SK-N-MC (cell line): Measurements from ENCODE around the gene ZNF514.
"Not testable (repeated sequence)": the region's sequence is repeated elsewhere in the genome, so short reads cannot be mapped to it uniquely, and the experiment has no call there.

Experiments
- DNase-seq: peaks from one replicate; pipeline ENCODE4 v3.0.0-alpha.2; 2011; ENCODE audit warnings: low read depth, low spot score
- H3K27ac ChIP-seq: fragments of 200-600 bp; sonication (generic); 2 replicates; pipeline ENCODE4 v1.5.1; 2016; ENCODE audit warnings: mixed run types
- H3K36me3 ChIP-seq: fragments of 200-600 bp; sonication (generic); 2 replicates; pipeline ENCODE4 v1.6.1; 2017; ENCODE audit warnings: antibody characterized with exemption, low read length, mixed read lengths; ENCODE audit not compliant: insufficient read depth
- H3K4me3 ChIP-seq: fragments of 200-600 bp; sonication (generic); 2 replicates; pipeline ENCODE4 v1.5.1; 2016
- H3K9ac ChIP-seq: fragments of 200-600 bp; sonication (generic); 2 replicates; pipeline ENCODE4 v1.8.0; 2017; ENCODE audit warnings: mixed run types, mixed read lengths; ENCODE audit not compliant: insufficient read length
- H3K9me3 ChIP-seq: fragments of 200-600 bp; sonication (generic); 2 replicates; pipeline ENCODE4 v1.6.1; 2017; ENCODE audit warnings: low read depth, mild to moderate bottlenecking, antibody characterized with exemption, low read length, moderate library complexity, mixed read lengths
- EZH2 ChIP-seq: fragments of 200-600 bp; sonication (generic); IDR thresholded peaks from one replicate; pipeline ENCODE4 v1.6.1; 2017; ENCODE audit warnings: antibody characterized with exemption
- FOXP2 ChIP-seq: optimal IDR thresholded peaks from 2 replicates; pipeline ENCODE3; 2011; ENCODE audit warnings: mild to moderate bottlenecking, moderate library complexity; ENCODE audit not compliant: insufficient read depth; ENCODE audit errors: extremely low read length, control extremely low read depth
- POLR2AphosphoS5 ChIP-seq: IDR thresholded peaks from 2 replicates; pipeline ENCODE4 v1.6.1; 2012; ENCODE audit warnings: mild to moderate bottlenecking, low read depth, low read length, borderline replicate concordance

The ZNF514 gene

GRCh38 chr2:95115418-95115817 is 44.2 kb downstream of the ZNF514 start:
- TF ChIP-seq FOXP2 (no peak), EZH2 (no peak), POLR2AphosphoS5 (no peak)
- Histone ChIP-seq H3K27ac (no peak overlapping the region), H3K36me3 (peaks cover 84% of the 10 kb centered on the region), H3K9me3 (no peaks in the 10 kb centered on the region), H3K4me3 (no peak overlapping the region), H3K9ac (no peak overlapping the region)
- no peak for DNase-seq

- Histone ChIP-seq H3K36me3 (peaks cover 82% of the 10 kb centered on the region), H3K27ac (no peak overlapping the region), H3K9me3 (no peaks in the 10 kb centered on the region), H3K9ac (no peak overlapping the region), H3K4me3 (no peak overlapping the region)
- DNase-seq: no peak
- TF ChIP-seq EZH2 (no peak), POLR2AphosphoS5 (no peak), FOXP2 (no peak)
These were observed 46.2 kb downstream of the ZNF514 start for GRCh38 chr2:95113464-95113863.

DNA sequence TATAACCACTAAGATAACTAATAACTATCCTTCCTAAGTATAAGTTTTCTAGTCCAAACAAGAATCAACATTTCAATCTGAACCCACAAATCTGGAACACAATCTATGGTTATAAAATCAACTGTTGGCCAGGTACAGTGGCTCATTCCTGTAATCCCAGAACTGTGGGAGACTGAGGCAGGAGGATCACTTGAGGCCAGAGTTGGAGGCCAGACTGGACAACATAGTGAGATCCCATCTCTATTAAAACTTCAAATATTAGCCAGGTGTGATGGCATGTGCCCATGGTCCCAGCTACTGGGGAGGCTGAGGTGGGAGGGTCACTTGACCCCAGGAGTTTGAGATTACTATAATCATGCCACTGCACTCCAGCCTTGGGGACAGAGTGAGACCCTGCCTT is 49.3 kb downstream of the ZNF514 start:
- Histone ChIP-seq H3K4me3 (no peak overlapping the region), H3K9me3 (no peaks in the 10 kb centered on the region), H3K36me3 (peaks cover 89% of the 10 kb centered on the region), H3K27ac (no peak overlapping the region), H3K9ac (no peak overlapping the region)
- TF ChIP-seq POLR2AphosphoS5 (no peak), FOXP2 (no peak), EZH2 (no peak)
- no peak for DNase-seq

GRCh38 chr2:95109260-95109659 is 50.4 kb downstream of the ZNF514 start:
- Histone ChIP-seq H3K36me3 (peaks cover 87% of the 10 kb centered on the region), H3K4me3 (no peak overlapping the region), H3K9ac (no peak overlapping the region), H3K9me3 (no peaks in the 10 kb centered on the region), H3K27ac (no peak overlapping the region)
- no peak for TF ChIP-seq EZH2
- TF ChIP-seq POLR2AphosphoS5: no peak
- TF ChIP-seq FOXP2: no peak
- DNase-seq: no peak

GRCh38 chr2:95106081-95106480 is 53.6 kb downstream of the ZNF514 start:
- H3K36me3 ChIP-seq: peaks cover 93% of the 10 kb centered on the region

DNA sequence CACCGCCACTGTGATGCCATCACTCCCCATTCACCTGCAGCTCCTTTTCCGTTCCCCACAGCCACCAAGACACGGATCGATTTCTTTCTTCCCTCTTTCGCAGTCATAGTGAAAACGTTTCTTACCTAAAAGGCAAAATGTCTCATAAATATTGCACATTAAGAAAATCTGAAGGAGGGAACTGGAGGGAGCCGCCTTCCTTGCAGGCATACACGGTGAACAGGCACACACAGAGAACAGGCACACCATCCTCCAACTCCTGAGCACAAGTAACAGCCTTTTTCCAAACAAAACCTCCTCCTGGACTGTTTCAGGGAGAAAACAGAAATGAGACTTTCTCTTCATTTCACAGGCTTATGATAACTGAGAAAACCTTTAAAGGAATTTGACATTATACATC is 55.0 kb downstream of the ZNF514 start:
- no peak overlapping the region for H3K4me3 ChIP-seq
- TF ChIP-seq POLR2AphosphoS5 (no peak), EZH2 (no peak), FOXP2 (no peak)
- H3K9me3 ChIP-seq: 0 out of 2 replicates have a peak, but pooled peaks cover 4% of the 10 kb centered on the region
- no peak overlapping the region for H3K27ac ChIP-seq
- no peak for DNase-seq
- H3K36me3 ChIP-seq: peaks cover 94% of the 10 kb centered on the region
- H3K9ac ChIP-seq: no peak overlapping the region

More at GRCh38 chr2:95106081-95106480, 53.6 kb downstream of the ZNF514 start:
- no peak for DNase-seq
- TF ChIP-seq FOXP2 (no peak), EZH2 (no peak), POLR2AphosphoS5 (no peak)
- Histone ChIP-seq H3K4me3 (no peak overlapping the region), H3K9ac (no peak overlapping the region), H3K9me3 (no peaks in the 10 kb centered on the region), H3K27ac (no peak overlapping the region)

GRCh38 chr2:95099910-95100309 is 59.7 kb downstream of the ZNF514 start:
- no peak overlapping the region for H3K9ac ChIP-seq
- no peak overlapping the region for H3K27ac ChIP-seq
- no peak for DNase-seq
- peaks cover 70% of the 10 kb centered on the region for H3K36me3 ChIP-seq
- 0 out of 2 replicates have a peak, but pooled peaks cover 4% of the 10 kb centered on the region for H3K9me3 ChIP-seq
- H3K4me3 ChIP-seq: no peak overlapping the region
- TF ChIP-seq POLR2AphosphoS5: no peak
- TF ChIP-seq FOXP2: no peak
- no peak for TF ChIP-seq EZH2

DNA sequence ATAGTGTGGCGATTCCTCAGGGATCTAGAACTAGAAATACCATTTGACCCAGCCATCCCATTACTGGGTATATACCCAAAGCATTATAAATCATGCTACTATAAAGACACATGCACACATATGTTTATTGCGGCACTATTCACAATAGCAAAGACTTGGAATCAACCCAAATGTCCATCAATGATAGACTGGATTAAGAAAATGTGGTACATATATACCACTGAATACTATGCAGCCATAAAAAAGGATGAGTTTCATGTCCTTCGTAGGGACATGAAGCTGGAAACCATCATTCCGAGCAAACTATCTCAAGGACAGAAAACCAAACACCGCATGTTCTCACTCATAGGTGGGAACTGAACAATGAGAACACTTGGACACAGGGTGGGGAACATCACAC is 61.4 kb downstream of the ZNF514 start:
- H3K9ac ChIP-seq, H3K4me3 ChIP-seq, DNase-seq, H3K27ac ChIP-seq, H3K9me3 ChIP-seq: not testable (repeated sequence)
- peaks cover 53% of the 10 kb centered on the region for H3K36me3 ChIP-seq
